ENCODE measurements around the gene NRG3.

The NRG3 gene

DNA sequence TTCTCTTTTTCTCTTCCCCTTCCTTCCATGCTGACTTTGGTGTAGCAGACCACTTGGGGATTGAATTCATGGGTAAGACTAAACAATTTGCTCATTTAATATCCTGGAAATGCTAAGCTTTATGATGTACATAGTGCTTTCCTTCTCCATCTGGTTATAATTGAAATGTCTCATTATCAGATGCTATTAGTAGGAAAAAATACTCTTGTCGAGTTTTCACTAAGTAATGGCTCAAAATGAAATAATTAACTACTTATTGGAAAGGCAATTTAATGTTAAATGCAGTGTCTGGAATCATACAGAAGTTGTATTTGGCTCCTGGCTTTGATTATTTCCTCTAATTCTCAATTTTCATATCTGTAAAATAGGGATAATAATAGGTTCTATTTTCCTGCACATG is 990.4 kb downstream of the NRG3 start:
- no peak for DNase-seq

DNA sequence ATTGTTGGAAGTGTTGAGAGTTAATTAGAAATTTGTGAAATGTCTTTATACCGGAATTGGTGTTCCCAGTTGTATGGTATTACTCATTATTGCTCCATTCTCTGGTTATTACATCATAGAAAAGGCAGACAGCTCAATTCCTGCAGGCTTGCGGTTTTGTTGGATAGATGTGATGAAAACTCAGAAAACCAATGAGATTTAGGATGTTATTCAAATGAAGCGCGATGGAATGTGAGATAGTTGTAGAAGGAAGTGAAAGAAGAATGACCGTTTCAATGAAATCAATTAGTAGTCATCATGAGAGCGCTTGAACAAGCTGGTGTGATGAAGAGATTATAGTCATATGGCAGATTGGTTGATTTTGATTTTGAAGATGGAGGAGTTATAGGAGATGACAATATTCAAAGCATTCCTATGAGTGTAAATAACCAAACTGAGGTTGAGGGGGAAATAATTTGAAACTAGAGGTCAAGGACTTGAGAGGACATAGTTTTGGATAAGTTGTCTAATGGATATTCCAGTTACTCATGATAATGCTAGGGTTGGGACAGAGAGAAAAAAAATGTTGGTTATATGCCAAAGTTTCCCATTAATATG is 991.5 kb downstream of the NRG3 start:
- no peak for DNase-seq

DNA sequence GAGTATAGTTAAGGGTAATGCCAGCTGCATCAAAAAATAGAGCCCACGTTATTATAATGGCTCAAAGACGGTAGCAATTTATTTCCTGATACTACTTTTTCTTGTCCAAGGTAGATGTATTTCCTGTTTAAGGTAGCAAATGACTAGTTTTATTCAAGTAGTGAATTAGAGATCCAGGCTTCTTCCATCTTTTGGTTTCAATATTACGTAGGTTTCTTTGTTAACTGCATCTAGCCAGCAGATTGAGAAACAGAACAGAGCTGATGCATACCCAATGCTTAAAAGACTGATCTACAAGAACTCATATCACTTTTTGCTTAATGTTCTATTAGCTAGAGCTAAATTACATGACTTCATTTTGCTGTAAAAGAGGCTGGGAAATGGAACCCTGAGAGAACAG is 992.1 kb downstream of the NRG3 start:
- DNase-seq = no peak

DNA sequence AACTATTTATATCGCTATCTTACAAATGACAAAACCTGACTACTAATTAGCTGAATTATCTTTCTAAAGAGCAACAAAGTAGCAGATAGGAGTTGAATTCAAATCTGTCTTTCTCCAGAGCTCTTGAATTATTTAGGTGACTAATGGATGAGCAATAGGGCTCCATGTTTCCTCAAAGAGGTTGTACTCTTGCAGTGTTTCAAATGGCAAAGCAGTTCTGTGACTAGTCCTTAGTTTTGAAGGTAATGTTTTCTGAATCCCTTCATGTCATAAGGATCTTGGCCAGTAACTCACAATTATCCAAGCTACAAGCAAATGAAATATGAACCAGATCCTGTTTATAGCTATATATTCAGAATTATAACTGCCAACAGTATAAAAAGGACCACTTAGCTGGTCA is 999.7 kb downstream of the NRG3 start:
- no peak for DNase-seq

DNA sequence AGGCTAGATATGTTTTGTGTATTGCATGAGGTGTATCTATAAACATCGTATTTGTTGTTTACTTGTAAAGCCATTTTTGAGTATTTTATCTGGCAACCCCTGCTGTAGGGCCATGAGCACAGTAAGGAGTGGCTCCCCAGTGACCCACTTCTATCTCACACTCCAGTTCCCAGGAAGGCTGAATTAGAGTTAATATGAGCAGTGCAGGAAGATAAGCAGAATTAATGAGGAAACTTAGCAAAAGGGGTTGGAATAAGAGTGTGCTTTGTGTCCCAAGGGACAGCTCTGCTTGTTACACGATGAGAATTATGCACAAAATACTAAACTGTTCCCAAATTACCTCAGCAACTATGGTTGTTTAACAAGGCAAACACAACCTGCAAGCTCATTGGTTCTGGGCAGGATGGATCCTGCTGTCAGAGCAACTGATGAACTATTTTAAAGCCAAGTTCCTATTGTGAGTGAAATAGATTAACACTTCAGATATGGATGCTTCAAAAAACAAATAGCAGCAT is 1005.8 kb downstream of the NRG3 start:
- DNase-seq = no peak

DNA sequence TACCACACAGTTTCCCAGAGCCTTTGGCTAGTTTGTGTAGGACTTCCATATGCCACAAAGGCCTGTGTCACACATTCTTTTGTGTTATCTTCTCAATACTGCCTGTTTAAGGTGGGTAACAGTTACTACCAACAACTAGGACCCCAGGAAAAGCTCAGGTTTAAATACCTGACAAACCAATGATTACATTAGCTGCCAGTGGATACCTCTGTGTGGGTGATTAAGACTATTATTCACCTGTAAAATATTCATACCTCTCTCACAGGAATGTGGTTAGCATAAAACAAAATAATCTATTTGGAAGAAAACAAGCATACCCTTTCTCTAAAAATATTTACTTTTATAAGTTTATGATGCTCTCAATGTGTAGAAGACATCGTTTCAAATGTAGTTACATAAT is 1007.7 kb downstream of the NRG3 start:
- DNase-seq = no peak

DNA sequence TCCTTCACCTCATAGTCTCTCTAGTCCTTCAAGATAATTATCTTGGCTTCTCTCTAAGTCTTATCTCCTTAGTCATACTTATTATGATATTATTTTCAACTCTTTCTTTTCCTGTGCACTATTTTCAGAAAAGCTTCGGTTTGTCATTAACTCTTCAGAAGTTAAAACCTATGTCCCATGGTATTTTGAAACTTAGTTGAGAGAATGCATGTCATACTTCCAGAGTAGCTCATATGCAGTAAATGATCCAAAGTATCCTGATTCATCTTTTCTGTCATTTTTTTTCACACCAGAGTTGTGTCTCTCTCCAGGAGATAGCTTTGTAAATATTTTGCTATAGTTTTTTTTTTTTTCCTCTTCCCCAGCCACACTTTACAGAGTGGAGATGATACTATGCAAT is 1008.6 kb downstream of the NRG3 start:
- no peak for DNase-seq

DNA sequence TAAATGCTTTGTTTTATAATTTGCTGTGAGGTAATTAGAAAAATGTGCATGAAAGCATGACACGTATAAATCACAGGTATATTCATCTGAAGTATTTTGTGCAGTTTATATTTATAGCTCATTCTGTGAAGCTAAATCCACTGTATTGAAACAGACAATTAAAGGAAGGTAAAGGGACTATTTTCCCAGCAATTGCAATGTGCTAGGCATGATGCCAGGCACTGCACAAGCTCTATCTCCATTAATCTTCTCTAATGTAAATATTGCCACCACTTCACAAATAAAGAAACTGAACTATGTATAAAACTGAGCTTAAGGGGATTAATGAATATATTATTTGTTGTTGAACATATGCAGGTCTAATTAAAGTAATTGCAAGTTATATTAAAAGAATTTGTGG is 1012.5 kb downstream of the NRG3 start:
- DNase-seq = no peak

DNA sequence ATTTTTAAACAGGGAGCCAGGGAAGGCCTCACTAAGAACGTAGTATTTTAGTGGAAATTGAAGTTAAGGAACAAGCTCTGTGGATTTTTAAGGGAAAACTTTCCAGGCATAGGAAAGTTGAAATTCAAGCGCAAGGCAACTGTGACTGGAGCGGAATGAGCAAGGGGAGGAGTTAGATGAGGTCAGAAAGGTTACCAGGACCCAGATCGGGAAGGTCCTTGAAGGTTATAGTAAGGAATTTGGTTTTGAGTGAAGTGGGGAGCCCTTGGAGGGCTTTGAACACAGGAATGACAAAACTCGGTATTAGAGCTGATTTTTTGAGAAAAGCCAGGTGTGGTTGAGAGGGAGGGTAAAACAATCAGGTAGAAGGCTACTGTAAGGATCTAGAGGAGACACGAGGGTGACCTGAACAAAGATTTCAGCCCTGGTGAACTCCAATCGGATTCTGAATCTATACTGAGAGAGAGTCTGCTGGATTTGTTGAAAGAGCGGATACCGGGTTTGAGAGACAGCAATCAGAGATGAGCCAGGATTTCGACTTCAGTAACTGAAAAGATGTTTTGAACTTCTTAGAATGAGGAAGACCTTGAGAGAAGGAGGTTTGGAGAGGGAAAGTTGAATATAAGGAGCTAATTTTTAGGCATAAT is 1013.9 kb downstream of the NRG3 start:
- no peak for DNase-seq

DNA sequence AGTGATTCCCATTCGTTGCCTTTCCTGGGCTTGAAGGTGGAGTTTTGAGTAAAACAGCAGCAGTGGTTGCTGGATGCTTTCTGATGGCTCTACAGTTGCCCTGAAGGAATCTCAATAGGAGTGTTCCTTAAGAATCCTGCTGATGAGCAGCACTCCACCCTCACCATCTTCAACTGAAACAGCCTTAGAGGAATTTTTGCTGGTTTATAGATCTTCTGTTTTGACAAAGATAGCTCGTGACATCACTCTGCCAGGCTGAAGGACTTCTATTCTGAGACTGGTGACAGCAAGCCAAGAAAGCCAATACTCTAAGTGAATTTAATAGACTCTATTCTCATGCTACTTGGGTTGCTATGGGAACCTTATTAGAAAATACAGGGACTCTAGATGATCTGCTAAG is 1014.7 kb downstream of the NRG3 start:
- no peak for DNase-seq

DNA sequence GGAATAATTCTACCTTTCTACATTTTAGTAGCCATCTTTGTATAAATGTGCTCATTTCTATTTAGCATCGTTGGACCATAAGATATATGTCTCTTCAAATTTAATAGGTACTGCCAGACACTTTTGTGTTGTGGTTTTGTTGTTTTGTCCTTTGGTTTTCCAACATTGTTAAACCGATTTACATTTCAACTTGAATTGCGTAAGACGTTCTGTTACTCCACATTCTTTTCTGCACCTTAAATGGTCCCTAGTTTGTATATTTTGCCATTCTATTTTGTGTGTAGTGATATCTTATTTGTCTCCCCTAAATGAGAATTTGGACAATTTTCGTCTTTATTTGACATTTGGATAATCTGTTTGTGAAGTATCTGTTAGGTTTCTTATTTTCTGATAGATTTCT is 1015.6 kb downstream of the NRG3 start:
- no peak for DNase-seq

DNA sequence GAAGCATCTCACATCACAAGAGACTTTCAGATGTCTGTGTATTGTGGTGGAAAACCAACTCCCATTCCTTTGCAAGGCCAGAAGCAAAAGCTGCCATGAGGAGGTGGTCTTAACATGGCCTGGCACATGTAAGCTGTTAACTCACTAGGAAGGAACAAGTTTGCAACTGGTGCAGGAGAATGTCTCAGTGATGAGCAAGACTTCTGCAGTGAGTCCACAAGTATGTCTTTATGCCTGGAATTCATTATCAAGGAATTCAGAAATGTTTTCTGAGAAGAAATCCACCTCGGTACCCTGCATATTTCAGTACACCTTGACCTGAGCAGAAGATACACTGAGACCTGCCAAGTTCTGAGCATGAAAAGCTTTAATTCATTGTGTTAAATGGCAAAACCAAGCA is 1033.1 kb downstream of the NRG3 start:
- DNase-seq = no peak

DNA sequence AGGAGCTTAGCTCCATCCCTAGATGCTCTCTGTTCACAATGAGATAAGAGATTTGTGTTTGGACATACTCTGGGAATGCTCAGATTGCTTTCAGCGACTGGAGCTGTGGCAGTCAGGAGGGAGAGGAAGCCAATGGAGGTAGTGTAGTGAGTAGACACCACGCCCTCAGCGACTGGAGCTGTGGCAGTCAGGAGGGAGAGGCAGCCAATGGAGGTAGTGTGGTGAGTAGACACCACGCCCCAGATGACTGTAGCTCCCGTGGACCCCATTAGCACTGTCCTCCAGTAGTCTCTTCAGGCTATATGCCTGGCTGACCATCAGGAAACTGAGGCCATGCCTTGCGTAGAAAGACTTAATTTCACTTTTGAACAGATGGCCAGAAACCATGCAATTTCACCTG is 1033.8 kb downstream of the NRG3 start:
- no peak for DNase-seq

DNA sequence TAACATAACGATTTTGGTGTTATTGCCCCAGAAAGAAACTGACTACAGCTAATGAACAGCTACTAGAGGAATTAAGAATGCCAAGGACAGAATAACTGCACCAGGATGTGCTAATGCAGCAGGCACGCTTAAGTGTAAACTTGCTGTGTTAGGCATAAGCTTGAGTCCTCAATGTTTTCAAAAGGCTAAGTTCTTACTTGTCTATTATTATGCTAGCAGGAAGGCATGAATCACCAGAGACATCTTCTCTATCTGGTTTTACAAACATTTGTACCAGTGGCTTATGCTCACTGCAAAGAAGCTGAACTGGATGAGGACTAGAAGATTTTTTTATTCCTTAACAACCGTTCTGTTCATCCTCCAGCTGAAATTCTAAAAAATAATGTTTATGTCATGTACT is 1035.3 kb downstream of the NRG3 start:
- DNase-seq = no peak

DNA sequence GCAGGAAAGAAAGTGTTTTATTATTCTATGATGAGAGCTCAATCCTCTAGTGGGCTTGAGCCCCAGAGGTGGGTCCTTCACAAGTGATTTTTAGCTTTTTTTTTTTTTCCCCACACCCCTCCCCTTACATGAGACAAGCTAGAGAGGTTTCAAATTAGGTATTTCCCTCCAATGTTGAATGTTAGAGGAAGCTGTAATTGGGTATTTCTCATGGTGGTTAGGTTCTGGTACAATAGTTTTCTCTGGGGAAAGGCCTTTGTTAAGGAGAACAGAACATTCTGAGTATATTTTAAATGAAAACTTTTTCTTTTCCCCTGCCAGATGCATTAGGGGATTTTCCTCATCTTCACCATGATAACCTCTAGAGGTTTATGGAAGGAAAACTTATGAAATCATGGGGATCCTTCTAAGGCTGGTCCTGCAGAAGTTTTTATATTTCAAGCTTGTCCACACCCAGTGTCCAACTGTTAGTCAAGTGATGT is 1039.7 kb downstream of the NRG3 start:
- no peak for DNase-seq

DNA sequence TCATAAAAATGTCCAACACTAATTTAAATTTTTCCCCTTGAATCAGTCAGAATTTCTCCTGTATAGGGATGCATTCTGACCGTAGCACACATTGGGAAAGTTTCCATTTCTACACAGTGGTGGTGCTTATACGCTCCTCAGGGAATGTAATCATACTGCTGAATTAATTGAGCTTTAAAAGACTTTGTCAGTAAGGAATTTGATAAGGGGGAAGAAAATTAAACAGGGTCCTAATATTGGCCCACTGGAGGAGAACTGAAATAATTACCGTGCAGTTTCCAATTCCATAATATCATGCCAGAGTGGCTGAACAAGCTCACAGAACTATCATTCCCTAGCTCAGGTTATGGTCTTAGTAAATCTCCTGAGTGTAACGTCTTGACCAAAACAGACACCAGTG is 1041.9 kb downstream of the NRG3 start:
- DNase-seq = no peak

DNA sequence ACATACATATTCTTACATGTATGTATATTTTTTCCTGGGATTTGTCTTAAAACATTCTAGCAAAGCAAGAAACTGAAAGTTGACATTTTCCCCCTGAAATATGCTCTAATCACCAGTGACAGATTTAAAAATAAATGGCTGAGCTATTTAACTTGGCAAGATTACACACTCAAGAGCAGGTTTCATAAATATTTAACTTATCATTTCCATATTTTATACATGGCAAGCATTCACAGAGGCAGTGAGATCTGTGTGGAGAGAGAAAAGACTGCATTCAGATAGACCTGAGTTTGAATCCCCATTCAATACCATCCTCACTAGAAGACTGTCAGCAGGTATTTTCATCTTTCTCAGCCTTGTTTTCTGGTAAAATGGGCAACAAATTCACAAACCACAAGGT is 1043.0 kb downstream of the NRG3 start:
- DNase-seq = no peak

DNA sequence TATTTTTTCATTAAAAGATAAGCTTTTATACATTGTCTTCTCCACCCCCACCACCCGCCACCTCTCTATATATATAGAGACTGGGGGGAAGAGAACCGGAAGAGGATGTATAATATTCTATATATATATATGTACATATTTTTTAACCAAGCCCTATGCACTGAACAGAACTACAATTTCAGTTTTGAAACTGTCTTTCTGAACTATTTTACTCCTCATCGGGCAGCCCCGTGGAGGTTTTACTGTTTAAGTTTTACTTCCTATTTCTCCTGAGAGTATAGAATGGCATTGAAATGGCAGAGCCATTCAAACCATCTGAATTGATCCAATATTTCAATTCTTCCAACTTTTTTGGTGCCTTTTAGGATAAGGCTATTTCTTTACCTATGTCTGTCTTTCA is 1047.1 kb downstream of the NRG3 start:
- no peak for DNase-seq

DNA sequence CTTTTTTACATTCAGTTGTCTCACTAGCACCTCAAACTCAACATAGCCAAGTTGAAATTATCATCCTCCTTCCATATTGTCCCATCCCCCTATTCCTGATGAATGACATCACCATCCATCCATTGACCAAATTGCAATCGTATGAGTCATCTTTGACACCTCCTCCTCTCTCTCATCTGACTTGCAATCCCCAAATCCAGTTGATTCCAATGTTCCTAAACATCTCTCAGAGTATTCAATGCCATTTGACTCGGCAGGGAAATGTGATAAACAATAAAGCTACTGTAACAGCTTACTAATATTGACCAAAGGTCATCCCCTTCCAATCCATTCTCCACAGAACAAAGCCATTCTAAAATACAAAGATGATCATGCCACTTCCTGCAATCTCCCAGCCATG is 1047.8 kb downstream of the NRG3 start:
- no peak for DNase-seq

DNA sequence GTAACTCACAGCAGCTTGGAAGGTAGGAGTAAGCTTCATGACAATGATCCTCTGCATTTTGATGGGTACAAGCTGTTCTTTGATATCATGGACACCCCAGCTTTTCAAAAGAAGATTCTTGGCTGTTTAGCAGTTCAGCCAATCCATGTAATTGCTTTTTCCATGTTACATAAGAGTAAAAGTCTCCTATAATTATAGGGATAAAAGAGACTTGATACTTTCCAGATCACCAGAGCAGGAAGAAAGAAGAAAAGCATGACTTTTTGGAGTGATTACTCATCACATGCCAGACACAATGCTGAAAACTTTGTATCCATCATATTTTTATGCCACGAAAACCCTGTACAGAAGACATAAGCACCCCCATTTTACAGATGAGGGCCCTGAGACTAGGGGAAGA is 1049.7 kb downstream of the NRG3 start:
- no peak for DNase-seq

DNA sequence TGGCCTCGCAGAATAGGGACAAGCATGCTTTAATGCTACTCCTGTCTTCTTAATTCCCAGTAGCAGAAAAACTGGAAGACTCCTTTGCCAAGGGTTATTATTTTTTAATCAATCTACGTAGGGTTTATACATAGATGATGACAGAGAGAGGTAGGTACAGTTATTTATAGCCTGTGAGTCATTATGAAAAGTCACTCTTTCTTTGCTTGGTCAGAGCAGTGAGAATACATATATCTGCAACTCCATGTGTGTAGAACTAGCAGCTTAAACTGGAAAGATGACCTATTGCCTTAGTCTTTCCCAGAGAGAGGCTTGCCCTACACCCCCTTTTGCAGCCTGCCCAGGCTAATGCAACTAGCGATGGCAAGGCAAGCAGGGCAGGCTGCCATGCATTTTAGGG is 1050.6 kb downstream of the NRG3 start:
- no peak for DNase-seq

DNA sequence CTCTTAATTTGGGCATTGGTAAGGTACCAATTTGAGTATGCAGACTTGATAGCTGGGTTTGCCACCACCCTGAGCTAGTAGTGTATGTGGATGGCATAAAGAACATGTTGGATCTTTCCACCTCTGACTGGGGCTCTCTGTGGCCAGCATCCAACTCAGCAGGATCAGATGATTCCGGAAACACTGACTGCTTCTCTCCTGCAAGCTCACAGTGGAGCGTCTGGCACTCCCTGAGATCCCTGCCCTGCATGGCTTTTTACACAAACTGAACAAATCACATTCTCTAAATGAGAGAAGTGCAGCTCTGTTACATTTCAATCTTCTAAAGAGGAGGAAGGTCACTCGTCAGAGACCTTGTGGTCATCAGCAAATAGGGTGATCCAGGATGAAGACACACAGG is 1057.5 kb downstream of the NRG3 start:
- DNase-seq = no peak

DNA sequence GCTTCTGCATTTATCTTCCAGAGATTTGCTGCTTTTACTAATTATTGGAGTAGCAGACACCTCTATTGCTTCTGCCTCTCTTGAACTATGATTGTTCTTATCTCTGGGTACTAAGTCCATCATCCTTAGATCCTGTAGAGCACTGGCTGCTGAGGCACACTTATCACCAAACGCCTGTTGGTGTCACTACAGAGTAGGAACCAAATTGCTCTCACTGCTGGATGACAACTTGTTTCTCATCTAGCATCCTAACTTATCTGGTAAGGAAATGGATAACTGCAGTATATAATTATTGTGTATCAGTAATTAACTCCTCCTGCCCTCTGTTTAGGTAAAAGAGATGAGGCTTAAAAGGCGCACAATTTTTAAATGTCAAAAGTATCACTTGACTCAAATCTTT is 1059.4 kb downstream of the NRG3 start:
- DNase-seq = no peak

DNA sequence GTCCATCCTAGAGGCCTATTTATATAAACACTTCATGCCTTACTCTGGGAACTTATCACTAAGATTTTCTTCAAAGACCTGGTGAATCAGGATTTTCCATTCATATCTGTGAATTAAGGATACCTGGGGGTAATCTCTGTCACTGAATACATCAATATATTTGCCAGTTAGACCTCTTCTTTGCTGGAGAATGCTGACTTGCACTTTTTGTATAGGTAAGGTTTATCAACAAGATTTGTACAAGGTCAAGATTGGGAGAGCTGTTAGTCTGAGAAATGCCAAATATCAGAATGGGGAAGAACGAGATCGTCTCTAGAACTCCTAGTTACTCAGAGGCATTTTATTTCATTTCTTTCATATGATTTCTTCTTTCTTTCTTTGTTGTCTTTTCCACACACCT is 1060.0 kb downstream of the NRG3 start:
- no peak for DNase-seq

DNA sequence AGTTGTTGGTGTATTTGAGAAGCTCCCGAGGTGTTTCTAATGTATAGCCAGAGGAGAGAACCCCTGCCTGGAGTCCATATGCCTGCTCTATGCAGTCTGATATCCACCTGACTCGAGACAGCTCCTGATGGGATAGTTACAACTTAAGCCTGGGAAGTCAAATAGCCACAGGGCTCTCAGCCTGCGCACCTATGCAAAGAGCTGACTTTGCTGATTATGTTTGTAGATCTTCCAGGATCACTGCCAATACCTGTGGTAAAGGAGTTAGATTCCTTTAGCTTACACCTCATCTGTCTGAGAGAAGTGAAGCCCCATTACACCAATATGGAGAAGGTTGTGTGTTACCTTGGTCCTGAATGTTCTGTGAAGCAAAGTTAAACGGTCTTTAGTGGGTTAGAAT is 1063.3 kb downstream of the NRG3 start:
- no peak for DNase-seq

Measured in NCI-H510A (cell line).